ENCODE measurements around the gene ERBB4. TPM values are rescaled to one million over a fixed set of nuclear protein-coding genes. Genes with fewer than 3 reads are reported as not detected.

ERBB4 gene
- total and polyA plus RNA-seq, 2 of the 8 experiments (the other 6 are each of a cell fraction or from before 2014, with no cell fraction given), result 0.34 to 1.3 TPM

- TF ChIP-seq NANOG (IDR thresholded peaks at IDR 0.05; ENCODE audit: insufficient read depth, low read depth, low read length, poor library complexity, severe bottlenecking), result no peak
- no peak for TF ChIP-seq HDAC6 (IDR thresholded peaks at IDR 0.05; ENCODE audit: low read depth, low read length)
- TF ChIP-seq POLR2A (IDR thresholded peaks at IDR 0.05; ENCODE audit: control extremely low read depth in 1 of 2, low read depth in 2 of 2, low read length in 2 of 2), result no peak
- no peak for TF ChIP-seq NRF1 (IDR thresholded peaks at IDR 0.05; ENCODE audit: low read depth, low read length)
- no peak for TF ChIP-seq SIN3A (conservative IDR thresholded peaks at IDR 0.05 in 1 of 2, IDR thresholded peaks at IDR 0.05 in 1 of 2; ENCODE audit: low read depth in 1 of 2, low read length in 2 of 2)
- TF ChIP-seq SUZ12 (IDR thresholded peaks at IDR 0.05; ENCODE audit: low read length), result no peak
- no peak for TF ChIP-seq ATF3 (IDR thresholded peaks at IDR 0.05; ENCODE audit: insufficient read depth, low read depth, low read length)
- no peak for TF ChIP-seq ASH2L (IDR thresholded peaks at IDR 0.05; ENCODE audit: low read length)
- no peak for TF ChIP-seq PHF8 (conservative IDR thresholded peaks at IDR 0.05; ENCODE audit: low read depth, low read length)
- no peak overlapping the region for H2AK5ac ChIP-seq (ENCODE audit: low read depth, low read length)
- no peak overlapping the region for H3K4me2 ChIP-seq (ENCODE audit: insufficient read depth in 1 of 2, low read depth in 2 of 2, low read length in 2 of 2)
- H3K23ac ChIP-seq (ENCODE audit: insufficient read length), result no peak overlapping the region
- FAIRE-seq, result no peak
- no peak overlapping the region for H4K5ac ChIP-seq (ENCODE audit: insufficient read length, low read depth, low read length)
- no peak overlapping the region for H2BK12ac ChIP-seq (ENCODE audit: low read depth, low read length)
- H3K23me2 ChIP-seq (ENCODE audit: low read depth, low read length), result no peaks in the 10 kb centered on the region
- H4K91ac ChIP-seq (replicated peaks; ENCODE audit: insufficient read length, low read length), result no peak overlapping the region
- H3K27ac ChIP-seq (ENCODE audit: low read depth, low read length), result no peak overlapping the region
- H3K9me3 ChIP-seq (ENCODE audit: insufficient read depth in 2 of 2, low read depth in 1 of 2, low read length in 1 of 2), result no peaks in the 10 kb centered on the region
- no peak overlapping the region for H3K9ac ChIP-seq (replicated peaks in 1 of 4; ENCODE audit: extremely low read depth in 1 of 4, low read depth in 3 of 4, low read length in 3 of 4)
- H3K56ac ChIP-seq (replicated peaks; ENCODE audit: insufficient read length, low read depth, low read length), result no peak overlapping the region
- H2BK15ac ChIP-seq (ENCODE audit: low read length), result no peak overlapping the region
- no peaks in the 10 kb centered on the region for H3K79me1 ChIP-seq (ENCODE audit: low read depth, low read length)
- no peak overlapping the region for H3K4ac ChIP-seq (replicated peaks; ENCODE audit: insufficient read length, low read depth, low read length)
- H3K36me3 ChIP-seq (ENCODE audit: control insufficient read depth in 2 of 4, insufficient read depth in 4 of 4, low read length in 3 of 4), result no peaks in the 10 kb centered on the region
- H2BK120ac ChIP-seq (replicated peaks; ENCODE audit: low read depth, low read length), result no peak overlapping the region
- DNase-seq (ENCODE audit: low read depth in 1 of 2, low spot score in 2 of 2), result no peak
- H3K27me3 ChIP-seq (replicated peaks in 1 of 4; ENCODE audit: control insufficient read depth in 3 of 4, extremely low read depth in 1 of 4, insufficient read depth in 3 of 4, low read length in 3 of 4), result peaks cover 0 to 1% (median 0%) of the 10 kb centered on the region in 4 experiments; a peak in 1 of 7 replicates
- WGBS, 2 experiments (ENCODE audit: extremely low coverage in 1 of 2, insufficient coverage in 1 of 2, insufficient read length in 1 of 2, insufficient replicate concordance in 2 of 2, low coverage in 1 of 2, low lambda C conversion rate in 2 of 2, missing lambda C conversion rate in 1 of 2), result 84% methylated on average over 1 of the region's 1 CpG; no CpG with 5 or more reads in 1 of the 2 experiments
- no peak overlapping the region for H3K14ac ChIP-seq (ENCODE audit: insufficient read length)
- H4K8ac ChIP-seq (ENCODE audit: extremely low read depth, insufficient read depth, low read length), result no peak overlapping the region
- no peak overlapping the region for H3K4me3 ChIP-seq (ENCODE audit: extremely low read depth in 1 of 4, insufficient read depth in 2 of 4, low read depth in 3 of 4, low read length in 4 of 4)
- no peak overlapping the region for H2BK5ac ChIP-seq (ENCODE audit: low read depth, low read length)
- no peaks in the 10 kb centered on the region for H3K4me1 ChIP-seq (replicated peaks in 1 of 4; ENCODE audit: control insufficient read depth in 3 of 4, insufficient read depth in 4 of 4, low read length in 3 of 4)
- CTCF ChIA-PET (ENCODE audit: partially characterized antibody), result interaction anchor here (0.7 kb wide), 1 partner anchor 1847 kb away, joined by 3 read pairs; no protein-coding TSS in a partner anchor
- H4K20me1 ChIP-seq (replicated peaks in 1 of 2; ENCODE audit: control insufficient read depth in 1 of 2, insufficient read depth in 2 of 2, low read length in 2 of 2), result no peaks in the 10 kb centered on the region
- H3K18ac ChIP-seq (ENCODE audit: extremely low read depth, low read length), result no peak overlapping the region
- no peaks in the 10 kb centered on the region for H3K79me2 ChIP-seq (ENCODE audit: control insufficient read depth in 1 of 2, insufficient read depth in 2 of 2, low read length in 2 of 2)
- POLR2A ChIA-PET (ENCODE audit: partially characterized antibody), result no interaction called here
- H2BK20ac ChIP-seq (ENCODE audit: low read length), result no peak overlapping the region
- no peak overlapping the region for H2AFZ ChIP-seq (ENCODE audit: low read length)
These were observed 597.3 kb downstream of the ERBB4 start for GRCh38 chr2:211941216-211941747.
